IMR-90 (cell line): Measurements from ENCODE around the gene TMEM176B. TPM values are rescaled to one million over a fixed set of nuclear protein-coding genes. Genes with fewer than 3 reads are reported as not detected.

ENCODE experiments used
- ATAC-seq: fragments of 200-7000 bp; cut with Tn5 transposase; 2 replicates; pipeline ENCODE4 v1.9.1; 2020; ENCODE audit warnings: low read depth, mild to moderate bottlenecking, moderate library complexity
- BruUV-seq: library from RNA; stranded (reverse); fragments of 400-500 nt; replicated peaks from 2 replicates; lab custom pipeline; 2021; lab: Mats Ljungman, UMichigan
- CTCF ChIA-PET: fragments of 300-600 bp; formaldehyde crosslinking; extraction: SDS; loops from one replicate; lab custom pipeline; 2021; ENCODE audit warnings: antibody characterized with exemption; lab: Yijun Ruan, JAX
- POLR2A ChIA-PET: fragments of 300-600 bp; sonication (Branson Sonifier 250); formaldehyde crosslinking; loops from one replicate; lab custom pipeline; 2022; ENCODE audit warnings: antibody characterized with exemption; ENCODE audit not compliant: unreplicated experiment; lab: Charles Lee
- DNase-seq: peaks from one replicate; pipeline ENCODE4 v3.0.0; 2013
- H2AFZ ChIP-seq: replicated peaks from 2 replicates; pipeline ENCODE3; 2013; ENCODE audit warnings: low read length, mild to moderate bottlenecking; ENCODE audit not compliant: poor library complexity
- H2AK5ac ChIP-seq: 2 replicates; pipeline ENCODE4 v1.6.1; 2013; ENCODE audit warnings: low read depth, low read length, inconsistent platforms
- H2AK9ac ChIP-seq: replicated peaks from 2 replicates; pipeline ENCODE3; 2013; ENCODE audit warnings: mild to moderate bottlenecking, low read depth, low read length, moderate library complexity; ENCODE audit not compliant: poor library complexity
- H2BK120ac ChIP-seq: 2 replicates; pipeline ENCODE4 v1.6.1; 2013; ENCODE audit warnings: low read depth, low read length, inconsistent platforms
- H2BK15ac ChIP-seq: 3 replicates; pipeline ENCODE4 v1.6.1; 2013; ENCODE audit warnings: low read depth, low read length, inconsistent platforms
- H2BK20ac ChIP-seq: 2 replicates; pipeline ENCODE4 v1.6.1; 2013; ENCODE audit warnings: low read depth, mild to moderate bottlenecking, inconsistent platforms, low read length, moderate library complexity
- H2BK5ac ChIP-seq: 2 replicates; pipeline ENCODE4 v1.6.1; 2013; ENCODE audit warnings: mild to moderate bottlenecking, low read depth, low read length, inconsistent platforms; ENCODE audit not compliant: poor library complexity, severe bottlenecking
- H3K14ac ChIP-seq: replicated peaks from 2 replicates; pipeline ENCODE4 v1.6.1; 2013; ENCODE audit warnings: low read depth, low read length, inconsistent platforms
- H3K18ac ChIP-seq: 2 replicates; pipeline ENCODE4 v1.6.1; 2013; ENCODE audit warnings: low read depth, low read length, control low read depth
- H3K23ac ChIP-seq: 2 replicates; pipeline ENCODE4 v1.6.1; 2013; ENCODE audit warnings: low read depth, low read length, inconsistent platforms
- H3K27ac ChIP-seq: 2 replicates; pipeline ENCODE4 v1.5.1; 2013; ENCODE audit warnings: mild to moderate bottlenecking, control low read depth, low read length; ENCODE audit not compliant: insufficient read depth
- H3K27me3 ChIP-seq: 2 replicates; pipeline ENCODE4 v1.6.1; 2013; ENCODE audit warnings: low read length; ENCODE audit not compliant: control insufficient read depth, insufficient read depth
- H3K36me3 ChIP-seq: 2 replicates; pipeline ENCODE4 v1.6.1; 2013; ENCODE audit warnings: low read length, mixed read lengths; ENCODE audit not compliant: control insufficient read depth, insufficient read depth
- H3K4ac ChIP-seq: 2 replicates; pipeline ENCODE4 v1.6.1; 2013; ENCODE audit warnings: low read depth, low read length, inconsistent platforms
- H3K4me1 ChIP-seq: 2 replicates; pipeline ENCODE4 v1.6.1; 2013; ENCODE audit warnings: low read length, mixed read lengths; ENCODE audit not compliant: control insufficient read depth, insufficient read depth
- H3K4me2 ChIP-seq: 2 replicates; pipeline ENCODE4 v1.6.1; 2013; ENCODE audit warnings: low read depth, mild to moderate bottlenecking, control low read depth, low read length, moderate library complexity
- H3K4me3 ChIP-seq: 2 replicates; pipeline ENCODE4 v1.5.1; 2013; ENCODE audit warnings: low read depth, mild to moderate bottlenecking, control low read depth, low read length, moderate library complexity; ENCODE audit not compliant: insufficient read depth
- H3K56ac ChIP-seq: 2 replicates; pipeline ENCODE4 v1.6.1; 2013; ENCODE audit warnings: low read length, inconsistent platforms; ENCODE audit not compliant: insufficient read depth; ENCODE audit errors: extremely low read depth
- H3K79me1 ChIP-seq, 2 experiments: 2 replicates each; pipeline ENCODE4 v1.6.1; 2013; ENCODE audit warnings: low read length in 2 of 2, inconsistent platforms in 1 of 2, low read depth in 1 of 2
- H3K9ac ChIP-seq: 2 replicates; pipeline ENCODE4 v1.6.1; 2013; ENCODE audit warnings: low read depth, low read length, control low read depth
- H3K9me1 ChIP-seq: 2 replicates; pipeline ENCODE4 v1.6.1; 2013; ENCODE audit warnings: low read length, inconsistent platforms; ENCODE audit not compliant: insufficient read depth
- H3K9me3 ChIP-seq: 2 replicates; pipeline ENCODE4 v1.6.1; 2013; ENCODE audit warnings: low read length; ENCODE audit not compliant: control insufficient read depth, insufficient read depth
- H4K20me1 ChIP-seq: 2 replicates; pipeline ENCODE4 v1.6.1; 2013; ENCODE audit warnings: low read length, inconsistent platforms; ENCODE audit not compliant: insufficient read depth
- H4K5ac ChIP-seq: 2 replicates; pipeline ENCODE4 v1.6.1; 2013; ENCODE audit warnings: mild to moderate bottlenecking, low read depth, low read length, control low read depth
- H4K8ac ChIP-seq, 2 experiments: 2 replicates each; pipeline ENCODE4 v1.6.1; 2013; ENCODE audit warnings: low read depth in 2 of 2, low read length in 2 of 2, control low read depth in 1 of 2, inconsistent platforms in 1 of 2
- H4K91ac ChIP-seq: 2 replicates; pipeline ENCODE4 v1.6.1; 2013; ENCODE audit warnings: low read depth, low read length, inconsistent platforms; ENCODE audit not compliant: insufficient read depth
- BHLHE40 ChIP-seq: fragments of 150-350 bp; IDR thresholded peaks from 2 replicates; pipeline ENCODE4 v1.6.1; 2016; ENCODE audit warnings: mild to moderate bottlenecking, low read depth, low read length
- CEBPB ChIP-seq: IDR thresholded peaks from 2 replicates; pipeline ENCODE4 v1.6.1; 2012; ENCODE audit warnings: low read depth, low read length, improper control_type of control experiment
- CHD1 ChIP-seq: IDR thresholded peaks from 2 replicates; pipeline ENCODE4 v1.6.1; 2012; ENCODE audit warnings: low read depth, low read length, improper control_type of control experiment
- CTCF ChIP-seq: conservative IDR thresholded peaks from 2 replicates; pipeline ENCODE4 v1.5.1; 2012; ENCODE audit warnings: mild to moderate bottlenecking, low read depth, low read length, improper control_type of control experiment
- ELK1 ChIP-seq: fragments of 150-350 bp; IDR thresholded peaks from 2 replicates; pipeline ENCODE4 v1.6.1; 2016; ENCODE audit warnings: low read depth, mild to moderate bottlenecking, low read length, moderate library complexity, borderline replicate concordance
- FOS ChIP-seq: fragments of 150-350 bp; IDR thresholded peaks from 2 replicates; pipeline ENCODE4 v1.6.1; 2016; ENCODE audit warnings: low read depth, low read length
- MAZ ChIP-seq: IDR thresholded peaks from 2 replicates; pipeline ENCODE4 v1.6.1; 2012; ENCODE audit warnings: low read depth, mild to moderate bottlenecking, low read length, improper control_type of control experiment, moderate library complexity, borderline replicate concordance
- MXI1 ChIP-seq: IDR thresholded peaks from 2 replicates; pipeline ENCODE4 v1.6.1; 2012; ENCODE audit warnings: low read depth, mild to moderate bottlenecking, low read length, moderate library complexity, borderline replicate concordance
- NFE2L2 ChIP-seq: fragments of 150-350 bp; IDR thresholded peaks from 2 replicates; pipeline ENCODE4 v1.6.1; 2016; ENCODE audit warnings: low read depth, mild to moderate bottlenecking, low read length
- RAD21 ChIP-seq: IDR thresholded peaks from 2 replicates; pipeline ENCODE4 v1.6.1; 2012; ENCODE audit warnings: low read length, improper control_type of control experiment
- RCOR1 ChIP-seq: IDR thresholded peaks from 2 replicates; pipeline ENCODE4 v1.6.1; 2012; ENCODE audit warnings: mild to moderate bottlenecking, low read length, improper control_type of control experiment; ENCODE audit not compliant: insufficient replicate concordance
- SMC3 ChIP-seq: fragments of 150-350 bp; IDR thresholded peaks from 2 replicates; pipeline ENCODE4 v1.6.1; 2016; ENCODE audit warnings: low read depth, mild to moderate bottlenecking, antibody characterized with exemption, low read length, moderate library complexity
- WGBS, 2 experiments: methylation state at CpG; one replicate each; pipeline versions ENCODE4 v1.1.5 to v1.1.7; 2013; ENCODE audit warnings: missing lambda C conversion rate in 2 of 2; ENCODE audit not compliant: insufficient read length in 1 of 2; ENCODE audit errors: extremely low coverage in 2 of 2; 5-methylcytosine and 5-hydroxymethylcytosine counted together
- dilution Hi-C: fragments of 300-500 bp; cut with HindIII; formaldehyde crosslinking; loops from one replicate; pipeline ENCODE4 v1.14.3; 2018; ENCODE audit warnings: low sequenced_read_pairs; ENCODE audit not compliant: unreplicated experiment
- in situ Hi-C: fragments of 300-500 bp; cut with MboI; formaldehyde crosslinking; loops from 3 replicates; pipeline ENCODE4 v1.14.3; 2019; ENCODE audit warnings: low sequenced_read_pairs, inconsistent platforms, mixed read lengths
- intact Hi-C: fragments of 100-400 bp; cut with micrococcal nuclease; formaldehyde crosslinking; loops from 2 replicates; pipeline ENCODE4 v1.10.0; 2022
- polyA plus RNA-seq, 3 experiments: library from polyadenylated mRNA; depleted of rRNA; stranded (reverse); fragments of >200 nt; gene quantifications; 2 replicates each; pipeline ENCODE4 v1.2.3, GENCODE V29; 2012; ENCODE audit warnings: low replicate concordance in 1 of 3
- total RNA-seq: library from RNA; depleted of rRNA; stranded (reverse); fragments of >200 nt; gene quantifications from 2 replicates; pipeline ENCODE4 v1.2.3, GENCODE V29; 2012

TMEM176B gene
- total and polyA plus RNA-seq, 2 of the 4 experiments (the other 2 are of a cell fraction) = not detected

- H2AK9ac ChIP-seq = no peak overlapping the region
- DNase-seq (no peak), ATAC-seq (no peak)
- CTCF ChIA-PET = no interaction called here
- no peak overlapping the region for H2BK15ac ChIP-seq
- no peak overlapping the region for H3K9ac ChIP-seq
- no TSS peak for BruUV-seq
- no peak overlapping the region for H3K4me2 ChIP-seq
- no peak overlapping the region for H2BK120ac ChIP-seq
- TF ChIP-seq FOS = no peak
- no peak for TF ChIP-seq MXI1
- TF ChIP-seq RCOR1 = no peak
- TF ChIP-seq SMC3 = no peak
- no peak for TF ChIP-seq MAZ
- no peak for TF ChIP-seq RAD21
- TF ChIP-seq ELK1 = no peak
- TF ChIP-seq CHD1 = no peak
- no peak for TF ChIP-seq CTCF
- TF ChIP-seq CEBPB = no peak
- no peak for TF ChIP-seq BHLHE40
- no peak for TF ChIP-seq NFE2L2
- no peak overlapping the region for H2BK20ac ChIP-seq
- no CpG with 5 or more reads among the region's 5 CpGs for WGBS, 2 experiments
- POLR2A ChIA-PET = no interaction called here
- no peaks in the 10 kb centered on the region for H3K9me3 ChIP-seq
- no peak overlapping the region for H3K4ac ChIP-seq
- H2AFZ ChIP-seq = peak overlapping the region; percentile 11
- no peak overlapping the region for H2AK5ac ChIP-seq
- dilution Hi-C loops = no loop called here
- H3K27ac ChIP-seq = no peak overlapping the region
- H4K91ac ChIP-seq = no peak overlapping the region
- no peak overlapping the region for H3K23ac ChIP-seq
- no peak overlapping the region for H3K4me3 ChIP-seq
- H4K20me1 ChIP-seq = no peaks in the 10 kb centered on the region
- H3K56ac ChIP-seq = no peak overlapping the region
- no peak overlapping the region for H2BK5ac ChIP-seq
- in situ Hi-C loops = loop anchor here (25.0 kb wide), 1 partner anchor 433 kb away; the partner anchor contains the start of genes ACTR3C and LRRC61
- no peaks in the 10 kb centered on the region for H3K4me1 ChIP-seq
- H3K18ac ChIP-seq = no peak overlapping the region
- H3K36me3 ChIP-seq = no peaks in the 10 kb centered on the region
- no peaks in the 10 kb centered on the region for H3K79me1 ChIP-seq
- intact Hi-C loops = no loop called here
- H3K27me3 ChIP-seq = no peaks in the 10 kb centered on the region; the same call in 1 of the 2 replicates
- H3K9me1 ChIP-seq = no peaks in the 10 kb centered on the region
- H3K14ac ChIP-seq = no peak overlapping the region
- H4K8ac ChIP-seq = no peak overlapping the region
- H4K5ac ChIP-seq = no peak overlapping the region
Observed at GRCh38 chr7:150745086-150745485, 55.1 kb downstream of the TMEM176B start.
